H1 (cell line): ENCODE data around the gene SLC26A8. TPM values are rescaled to one million over a fixed set of nuclear protein-coding genes. Genes with fewer than 3 reads are reported as not detected.

ENCODE experiments used
- CTCF ChIA-PET: fragments of 300-600 bp; sonication (Branson Sonifier 250); formaldehyde crosslinking; loops from one replicate; lab custom pipeline; 2021; ENCODE audit not compliant: partially characterized antibody; lab: Charles Lee
- POLR2A ChIA-PET: fragments of 300-600 bp; sonication (Branson Sonifier 250); formaldehyde crosslinking; loops from one replicate; lab custom pipeline; 2021; ENCODE audit warnings: inconsistent platforms; ENCODE audit not compliant: partially characterized antibody; lab: Charles Lee
- DNase-seq, 2 experiments: peaks; one replicate each; pipeline versions ENCODE4 v3.0.0 to v3.0.0-alpha.2; 2010 to 2022; ENCODE audit warnings: low spot score in 2 of 2, low read depth in 1 of 2, mixed read lengths in 1 of 2
- FAIRE-seq: peaks from 2 replicates; lab custom pipeline; 2011; peaks lifted over from hg19 to GRCh38; lab: Jason Lieb, UNC
- H2AFZ ChIP-seq: 2 replicates; pipeline ENCODE4 v1.8.1; 2012; ENCODE audit warnings: low read length, inconsistent platforms
- H2AK5ac ChIP-seq: 2 replicates; pipeline ENCODE4 v1.6.1; 2013; ENCODE audit warnings: low read depth, low read length
- H2BK120ac ChIP-seq: replicated peaks from 2 replicates; pipeline ENCODE3; 2013; ENCODE audit warnings: low read depth, low read length, inconsistent platforms
- H2BK12ac ChIP-seq: 2 replicates; pipeline ENCODE4 v1.6.1; 2013; ENCODE audit warnings: low read depth, low read length
- H2BK15ac ChIP-seq: 2 replicates; pipeline ENCODE4 v1.6.1; 2013; ENCODE audit warnings: low read length
- H2BK20ac ChIP-seq: 2 replicates; pipeline ENCODE4 v1.6.1; 2013; ENCODE audit warnings: low read length
- H2BK5ac ChIP-seq: 2 replicates; pipeline ENCODE4 v1.6.1; 2013; ENCODE audit warnings: low read depth, low read length
- H3K14ac ChIP-seq: 2 replicates; pipeline ENCODE4 v1.6.1; 2013; ENCODE audit warnings: inconsistent platforms; ENCODE audit not compliant: insufficient read length
- H3K18ac ChIP-seq: 2 replicates; pipeline ENCODE4 v1.6.1; 2013; ENCODE audit warnings: low read length; ENCODE audit errors: extremely low read depth
- H3K23ac ChIP-seq: 2 replicates; pipeline ENCODE4 v1.6.1; 2013; ENCODE audit warnings: inconsistent platforms; ENCODE audit not compliant: insufficient read length
- H3K23me2 ChIP-seq: 2 replicates; pipeline ENCODE4 v1.6.1; 2013; ENCODE audit warnings: low read depth, low read length
- H3K27ac ChIP-seq: 2 replicates; pipeline ENCODE4 v1.6.1; 2011; ENCODE audit warnings: low read depth, low read length, inconsistent platforms
- H3K27me3 ChIP-seq, 4 experiments: replicated peaks in 1 of 4; 1 replicate in 1 of 4; 2 replicates in 3 of 4; pipeline versions ENCODE4 v1.6.1 to v1.8.1; 2011 to 2013; ENCODE audit warnings: low read length in 3 of 4, mild to moderate bottlenecking in 3 of 4, inconsistent platforms in 2 of 4, mixed read lengths in 2 of 4, moderate library complexity in 1 of 4; ENCODE audit not compliant: control insufficient read depth in 3 of 4, insufficient read depth in 3 of 4; ENCODE audit errors: extremely low read depth in 1 of 4
- H3K36me3 ChIP-seq, 4 experiments: 2 replicates each; pipeline versions ENCODE4 v1.6.1 to v1.8.1; 2011 to 2013; ENCODE audit warnings: mild to moderate bottlenecking in 4 of 4, low read length in 3 of 4, moderate library complexity in 2 of 4, control low read depth in 1 of 4, inconsistent platforms in 1 of 4; ENCODE audit not compliant: insufficient read depth in 4 of 4, control insufficient read depth in 2 of 4
- H3K4ac ChIP-seq: replicated peaks from 2 replicates; pipeline ENCODE3; 2013; ENCODE audit warnings: low read length, low read depth, mixed read lengths, inconsistent platforms; ENCODE audit not compliant: insufficient read length
- H3K4me1 ChIP-seq, 4 experiments: replicated peaks in 1 of 4; 1 replicate in 1 of 4; 2 replicates in 3 of 4; pipeline versions ENCODE4 v1.6.1 to v1.8.1; 2011 to 2013; ENCODE audit warnings: low read length in 3 of 4, inconsistent platforms in 2 of 4, mixed read lengths in 1 of 4; ENCODE audit not compliant: insufficient read depth in 4 of 4, control insufficient read depth in 3 of 4
- H3K4me2 ChIP-seq, 2 experiments: 2 replicates each; pipeline versions ENCODE4 v1.6.1 to v1.8.1; 2011 to 2013; ENCODE audit warnings: low read depth in 2 of 2, low read length in 2 of 2, control low read depth in 1 of 2, inconsistent platforms in 1 of 2, mild to moderate bottlenecking in 1 of 2; ENCODE audit not compliant: insufficient read depth in 1 of 2
- H3K4me3 ChIP-seq, 4 experiments: fragments of 200-600, 300-600 bp in 1 of 4; sonication (generic), shearing (Covaris generic), sonication (Bioruptor Twin) in 1 of 4; 2 replicates each; pipeline versions ENCODE4 v1.5.1 to v1.8.1; 2011 to 2016; ENCODE audit warnings: low read length in 4 of 4, low read depth in 3 of 4, control low read depth in 2 of 4, inconsistent platforms in 2 of 4, mild to moderate bottlenecking in 2 of 4, mixed read lengths in 1 of 4, moderate library complexity in 1 of 4; ENCODE audit not compliant: insufficient read depth in 2 of 4; ENCODE audit errors: extremely low read depth in 1 of 4
- H3K56ac ChIP-seq: replicated peaks from 2 replicates; pipeline ENCODE3; 2013; ENCODE audit warnings: low read depth, mild to moderate bottlenecking, mixed read lengths, low read length, inconsistent platforms; ENCODE audit not compliant: insufficient read length
- H3K79me1 ChIP-seq: 2 replicates; pipeline ENCODE4 v1.6.1; 2013; ENCODE audit warnings: low read depth, low read length, control low read depth
- H3K79me2 ChIP-seq, 2 experiments: 2 replicates each; pipeline versions ENCODE4 v1.6.1 to v1.8.1; 2012 to 2013; ENCODE audit warnings: low read length in 2 of 2, mild to moderate bottlenecking in 2 of 2, inconsistent platforms in 1 of 2; ENCODE audit not compliant: insufficient read depth in 2 of 2, control insufficient read depth in 1 of 2
- H3K9ac ChIP-seq, 4 experiments: replicated peaks in 1 of 4; 1 replicate in 1 of 4; 2 replicates in 3 of 4; pipeline versions ENCODE4 v1.6.1 to v1.8.1; 2011 to 2013; ENCODE audit warnings: low read depth in 3 of 4, low read length in 3 of 4, control low read depth in 2 of 4, mild to moderate bottlenecking in 2 of 4, moderate library complexity in 2 of 4, inconsistent platforms in 1 of 4; ENCODE audit errors: extremely low read depth in 1 of 4
- H3K9me3 ChIP-seq, 2 experiments: 2 replicates each; pipeline versions ENCODE4 v1.6.1 to v1.8.1; 2012 to 2013; ENCODE audit warnings: mild to moderate bottlenecking in 2 of 2, moderate library complexity in 2 of 2, control low read depth in 1 of 2, inconsistent platforms in 1 of 2, low read depth in 1 of 2, low read length in 1 of 2, mixed read lengths in 1 of 2; ENCODE audit not compliant: insufficient read depth in 2 of 2
- H4K20me1 ChIP-seq, 2 experiments: replicated peaks in 1 of 2; 2 replicates each; pipeline versions ENCODE3 to v1.8.1; 2011 to 2013; ENCODE audit warnings: inconsistent platforms in 2 of 2, low read length in 2 of 2, mild to moderate bottlenecking in 1 of 2; ENCODE audit not compliant: insufficient read depth in 2 of 2, control insufficient read depth in 1 of 2
- H4K5ac ChIP-seq: 2 replicates; pipeline ENCODE4 v1.6.1; 2013; ENCODE audit warnings: low read length, low read depth, mixed read lengths, inconsistent platforms; ENCODE audit not compliant: insufficient read length
- H4K8ac ChIP-seq: 2 replicates; pipeline ENCODE4 v1.8.0; 2013; ENCODE audit warnings: mild to moderate bottlenecking, moderate library complexity, low read length, inconsistent platforms; ENCODE audit not compliant: insufficient read depth; ENCODE audit errors: extremely low read depth
- H4K91ac ChIP-seq: replicated peaks from 2 replicates; pipeline ENCODE3; 2013; ENCODE audit warnings: low read length, mixed read lengths, inconsistent platforms; ENCODE audit not compliant: insufficient read length
- EZH2 ChIP-seq: fragments of 200-600 bp; sonication (generic); IDR thresholded peaks from 2 replicates; pipeline ENCODE4 v1.7.1; 2012; ENCODE audit warnings: low read depth, mild to moderate bottlenecking, moderate library complexity, low read length, inconsistent platforms; ENCODE audit not compliant: severe bottlenecking
- GABPA ChIP-seq: IDR thresholded peaks from 2 replicates; pipeline ENCODE4 v1.6.1; 2011; ENCODE audit warnings: mild to moderate bottlenecking, low read length, moderate library complexity, borderline replicate concordance; ENCODE audit not compliant: insufficient read depth
- JUND ChIP-seq: IDR thresholded peaks from 2 replicates; pipeline ENCODE4 v1.6.1; 2011; ENCODE audit warnings: mild to moderate bottlenecking, improper control_type of control experiment, low read length
- NANOG ChIP-seq: IDR thresholded peaks from 2 replicates; pipeline ENCODE4 v1.6.1; 2011; ENCODE audit warnings: low read length, low read depth, mild to moderate bottlenecking, inconsistent platforms; ENCODE audit not compliant: insufficient read depth, poor library complexity, severe bottlenecking
- POLR2AphosphoS5 ChIP-seq: IDR thresholded peaks from 2 replicates; pipeline ENCODE4 v1.6.1; 2011; ENCODE audit warnings: low read depth, low read length
- SP4 ChIP-seq: IDR thresholded peaks from 2 replicates; pipeline ENCODE4 v1.6.1; 2012; ENCODE audit warnings: low read length, inconsistent platforms
- TAF7 ChIP-seq: optimal IDR thresholded peaks from 2 replicates; pipeline ENCODE3; 2011; ENCODE audit warnings: low read depth, mild to moderate bottlenecking, inconsistent platforms, low read length, moderate library complexity, borderline replicate concordance
- TCF12 ChIP-seq: IDR thresholded peaks from 2 replicates; pipeline ENCODE4 v1.6.1; 2011; ENCODE audit warnings: low read depth, mild to moderate bottlenecking, low read length
- YY1 ChIP-seq: IDR thresholded peaks from 2 replicates; pipeline ENCODE4 v1.6.1; 2011; ENCODE audit warnings: low read depth, mild to moderate bottlenecking, low read length
- WGBS, 2 experiments: shearing (Covaris generic) in 1 of 2; methylation state at CpG; one replicate each; pipeline versions ENCODE4 v1.1.6 to v1.1.7; 2013 to 2015; ENCODE audit warnings: low lambda C conversion rate in 2 of 2, mixed read lengths in 2 of 2, inconsistent platforms in 1 of 2, low coverage in 1 of 2, missing lambda C conversion rate in 1 of 2; ENCODE audit not compliant: insufficient replicate concordance in 2 of 2, insufficient coverage in 1 of 2, insufficient read length in 1 of 2; ENCODE audit errors: extremely low coverage in 1 of 2, missing lambda C conversion rate in 1 of 2; 5-methylcytosine and 5-hydroxymethylcytosine counted together
- polyA plus RNA-seq, 7 experiments: library from polyadenylated mRNA; depleted of rRNA in 3 of 7; stranded (reverse) in 5 of 7; unstranded in 2 of 7; fragments of >200 nt in 5 of 7; fragments of 200-250 nt in 2 of 7; gene quantifications; 1 replicate in 5 of 7; 2 replicates in 1 of 7; 4 replicates in 1 of 7; pipeline versions ENCODE4 v1.2.1 to v1.2.3, GENCODE V29; 2011 to 2013; ENCODE audit warnings: missing spikeins in 2 of 7, mixed read lengths in 2 of 7
- total RNA-seq: library from RNA; stranded (reverse); fragmentation: NEBNext Ultra II Directional; extraction: Animal tissue kit (Norgen Biotek cat#: 25700); gene quantifications from 2 replicates; pipeline ENCODE4 v1.2.1, GENCODE V29; 2021
- TF ChIP-seq, protein P1 (sequence below): IDR thresholded peaks from 2 replicates; pipeline ENCODE4 v1.6.1; 2012; ENCODE audit warnings: low read length, inconsistent platforms

The SLC26A8 gene
- total and polyA plus RNA-seq, 2 of the 8 experiments (the other 6 are each of a cell fraction or from before 2014, with no cell fraction given), result 0.56 to 0.57 TPM

- H4K8ac ChIP-seq, result no peak overlapping the region
- ChIA-PET POLR2A (interaction anchor here (2.4 kb wide), 1 partner anchor 10 kb away, joined by 9 read pairs; no protein-coding TSS in a partner anchor), CTCF (interaction anchor here (0.6 to 1.2 kb wide), 3 partner anchors 12 to 363 kb away, joined by 3 to 6 read pairs (median 5); no protein-coding TSS in a partner anchor)
- no peaks in the 10 kb centered on the region for H3K23me2 ChIP-seq
- H3K18ac ChIP-seq, result no peak overlapping the region
- no peak overlapping the region for H3K14ac ChIP-seq
- FAIRE-seq (no peak), DNase-seq (no peak)
- no peak overlapping the region for H3K9ac ChIP-seq
- H3K9me3 ChIP-seq, result no peaks in the 10 kb centered on the region
- 0 out of 2 replicates have a peak overlapping the region, but pooled peaks have one; percentile 53 for H2AK5ac ChIP-seq
- no peak overlapping the region for H3K27ac ChIP-seq
- H2AFZ ChIP-seq, result no peak overlapping the region
- no peak overlapping the region for H2BK15ac ChIP-seq
- no peaks in the 10 kb centered on the region for H4K20me1 ChIP-seq
- H3K4me2 ChIP-seq, result no peak overlapping the region
- WGBS, 2 experiments, result 88% methylated on average over 1 of the region's 1 CpG; no CpG with 5 or more reads in 1 of the 2 experiments
- H3K4ac ChIP-seq, result no peak overlapping the region
- no peaks in the 10 kb centered on the region for H3K27me3 ChIP-seq
- H4K91ac ChIP-seq, result no peak overlapping the region
- H2BK120ac ChIP-seq, result no peak overlapping the region
- no peaks in the 10 kb centered on the region for H3K79me2 ChIP-seq
- no peak overlapping the region for H3K23ac ChIP-seq
- H3K36me3 ChIP-seq, result no peaks in the 10 kb centered on the region
- no peaks in the 10 kb centered on the region; a peak in 1 of 7 replicates for H3K4me1 ChIP-seq
- H3K56ac ChIP-seq, result no peak overlapping the region
- H3K79me1 ChIP-seq, result no peaks in the 10 kb centered on the region
- no peak overlapping the region for H4K5ac ChIP-seq
- no peak overlapping the region for H2BK20ac ChIP-seq
- no peak overlapping the region for H2BK5ac ChIP-seq
- H3K4me3 ChIP-seq, result no peak overlapping the region
- 0 out of 2 replicates have a peak overlapping the region, but pooled peaks have one; percentile 6 for H2BK12ac ChIP-seq
- TF ChIP-seq, protein P1, sequence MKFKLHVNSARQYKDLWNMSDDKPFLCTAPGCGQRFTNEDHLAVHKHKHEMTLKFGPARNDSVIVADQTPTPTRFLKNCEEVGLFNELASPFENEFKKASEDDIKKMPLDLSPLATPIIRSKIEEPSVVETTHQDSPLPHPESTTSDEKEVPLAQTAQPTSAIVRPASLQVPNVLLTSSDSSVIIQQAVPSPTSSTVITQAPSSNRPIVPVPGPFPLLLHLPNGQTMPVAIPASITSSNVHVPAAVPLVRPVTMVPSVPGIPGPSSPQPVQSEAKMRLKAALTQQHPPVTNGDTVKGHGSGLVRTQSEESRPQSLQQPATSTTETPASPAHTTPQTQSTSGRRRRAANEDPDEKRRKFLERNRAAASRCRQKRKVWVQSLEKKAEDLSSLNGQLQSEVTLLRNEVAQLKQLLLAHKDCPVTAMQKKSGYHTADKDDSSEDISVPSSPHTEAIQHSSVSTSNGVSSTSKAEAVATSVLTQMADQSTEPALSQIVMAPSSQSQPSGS, result no peak
- TF ChIP-seq GABPA (no peak), NANOG (no peak), EZH2 (no peak), TCF12 (no peak), JUND (no peak), YY1 (no peak), TAF7 (no peak), POLR2AphosphoS5 (no peak), SP4 (no peak)
These were observed 78.8 kb downstream of the SLC26A8 start for GRCh38 chr6:35945650-35946025.
